ENCODE measurements around the gene EMC9.

EMC9 gene, protein sequence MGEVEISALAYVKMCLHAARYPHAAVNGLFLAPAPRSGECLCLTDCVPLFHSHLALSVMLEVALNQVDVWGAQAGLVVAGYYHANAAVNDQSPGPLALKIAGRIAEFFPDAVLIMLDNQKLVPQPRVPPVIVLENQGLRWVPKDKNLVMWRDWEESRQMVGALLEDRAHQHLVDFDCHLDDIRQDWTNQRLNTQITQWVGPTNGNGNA

DNA sequence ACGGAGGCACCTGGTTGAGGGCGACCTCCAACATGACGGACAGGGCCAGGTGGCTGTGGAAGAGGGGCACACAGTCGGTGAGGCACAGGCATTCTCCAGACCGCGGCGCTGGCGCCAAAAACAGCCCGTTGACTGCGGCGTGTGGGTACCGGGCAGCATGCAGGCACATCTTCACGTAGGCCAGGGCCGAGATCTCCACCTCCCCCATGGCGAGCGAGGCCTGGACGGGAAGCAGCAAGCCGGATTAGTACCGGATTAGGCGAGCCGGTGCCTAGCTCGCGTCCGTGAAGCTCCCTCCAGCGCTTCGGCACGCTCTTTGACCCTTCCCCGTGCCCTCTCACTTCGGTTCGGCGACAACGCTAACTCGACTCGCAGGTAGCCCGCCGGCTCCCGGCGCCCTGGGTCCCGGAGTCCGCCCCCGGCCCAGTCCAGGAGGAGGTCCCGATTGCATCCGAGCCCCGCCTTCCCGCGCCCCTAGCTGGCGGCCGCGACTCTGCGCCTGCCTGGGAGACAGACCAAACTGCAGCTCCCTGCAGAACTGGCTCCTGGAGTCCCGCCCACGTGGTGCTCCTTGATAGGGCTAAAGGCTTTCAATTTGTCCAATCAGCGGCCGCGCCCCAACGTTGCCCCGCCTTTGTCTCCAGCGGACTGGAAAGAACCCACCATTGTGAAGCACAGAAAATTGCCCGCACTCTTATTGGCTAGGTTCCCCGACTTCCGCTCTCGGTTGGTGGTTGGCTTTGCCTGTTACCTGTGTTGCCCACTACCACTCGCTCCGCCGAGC, at the start of gene EMC9:
TSS of gene EMC9 (minus strand) at position 495 of the 784 bp plus-strand sequence. CDS start at position 208, 287 bp downstream.
- DNase-seq = peak; percentile 99

DNA sequence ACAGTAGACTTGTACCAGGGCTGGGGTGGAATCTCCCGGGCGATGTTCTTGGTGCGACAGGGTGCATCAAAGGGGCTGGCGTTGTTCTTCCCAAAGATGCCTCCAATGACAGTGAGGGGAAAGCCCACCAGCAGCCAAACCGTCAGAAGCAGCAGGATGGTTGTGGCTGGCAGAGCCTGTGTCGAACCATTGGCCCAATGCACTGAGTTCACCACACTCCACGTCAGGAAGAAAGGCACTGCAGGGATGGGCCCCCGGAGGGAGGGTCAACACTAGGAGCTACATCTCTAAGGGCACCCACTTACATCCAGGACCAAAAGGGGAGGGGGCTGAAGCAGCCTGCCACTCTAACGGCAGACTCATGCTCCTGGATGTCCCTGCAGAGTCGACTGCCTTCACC, 49.0 kb upstream of the EMC9 start:
- no peak for DNase-seq

DNA sequence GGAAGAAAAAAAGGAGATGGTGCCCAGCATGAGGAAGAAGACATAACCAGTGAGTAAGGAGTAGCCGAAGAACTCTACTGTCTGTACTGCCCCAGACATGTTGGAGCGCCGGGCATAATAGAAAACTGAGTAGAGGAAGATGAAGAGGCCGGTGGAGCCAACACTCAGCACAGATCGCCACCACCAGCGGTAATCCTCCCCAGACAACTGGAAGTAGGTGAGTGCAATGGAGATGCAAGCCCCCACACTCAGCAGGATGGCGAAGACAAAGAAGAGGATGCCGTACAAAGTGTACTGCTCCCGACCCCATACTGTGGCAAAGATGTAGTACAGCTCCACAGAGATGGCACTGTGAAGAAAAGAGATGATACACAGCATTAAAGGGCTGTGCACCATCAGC, 48.1 kb upstream of the EMC9 start:
- DNase-seq = no peak

DNA sequence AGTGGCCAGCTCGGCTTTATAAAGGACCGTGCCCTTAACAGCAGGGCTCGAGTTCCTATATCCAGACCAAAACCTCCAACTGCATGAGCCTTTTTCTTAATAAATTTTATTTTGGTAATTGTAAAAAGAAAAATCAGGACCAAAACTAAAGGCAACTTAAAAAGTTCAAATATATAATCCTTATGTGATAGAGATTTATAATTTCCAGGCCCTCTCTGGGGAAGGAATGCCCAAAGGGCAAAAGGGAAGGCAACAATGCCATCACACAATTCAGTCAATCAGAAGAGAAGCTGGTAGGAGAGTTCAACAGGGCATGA, 47.6 kb upstream of the EMC9 start:
- no peak for DNase-seq

DNA sequence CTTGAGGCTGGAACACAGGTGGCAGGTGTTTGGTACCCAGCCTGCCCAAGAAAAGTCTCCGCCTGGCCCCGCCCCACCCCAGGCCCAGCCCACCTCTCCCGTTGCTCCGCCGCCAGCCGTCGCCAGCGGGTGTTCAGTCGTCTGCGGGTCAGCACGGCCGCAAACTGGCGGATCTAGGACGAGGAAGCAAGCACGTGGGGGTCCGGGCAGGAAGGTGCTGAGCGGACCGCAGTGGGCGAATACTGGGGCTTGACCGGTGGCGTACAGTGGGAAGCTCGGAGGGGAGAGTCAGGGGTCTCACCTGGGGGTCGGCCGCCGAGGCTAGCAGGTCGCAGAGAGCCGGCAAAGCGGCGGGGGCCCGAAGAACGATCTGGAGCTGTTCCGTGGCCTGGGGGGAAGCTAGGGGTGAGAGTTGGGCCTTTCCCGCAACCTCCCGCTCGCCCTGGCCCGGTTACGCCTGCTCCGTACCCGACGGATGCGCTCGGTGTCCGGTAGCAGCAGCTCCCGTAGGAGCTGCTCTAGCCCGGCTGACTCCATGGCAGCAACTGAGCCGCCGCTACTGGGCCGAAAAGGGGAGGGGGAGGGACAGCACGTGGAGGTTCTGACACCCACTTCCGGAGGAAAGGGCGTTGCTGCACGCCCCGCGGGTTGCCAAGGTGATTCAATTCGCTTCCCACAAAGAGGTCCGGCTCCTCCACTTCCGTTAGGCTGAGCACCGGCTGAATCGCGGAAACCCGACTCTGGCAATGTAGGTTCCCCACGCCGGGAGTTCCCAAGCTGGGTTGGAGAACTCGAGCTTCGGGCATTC, 47.1 kb upstream of the EMC9 start, which contains the start of gene IPO4:
TSS of gene IPO4 (minus strand) at position 566 of the 808 bp plus-strand sequence. CDS start at position 537, 29 bp downstream.
- peak; percentile 96 for DNase-seq

DNA sequence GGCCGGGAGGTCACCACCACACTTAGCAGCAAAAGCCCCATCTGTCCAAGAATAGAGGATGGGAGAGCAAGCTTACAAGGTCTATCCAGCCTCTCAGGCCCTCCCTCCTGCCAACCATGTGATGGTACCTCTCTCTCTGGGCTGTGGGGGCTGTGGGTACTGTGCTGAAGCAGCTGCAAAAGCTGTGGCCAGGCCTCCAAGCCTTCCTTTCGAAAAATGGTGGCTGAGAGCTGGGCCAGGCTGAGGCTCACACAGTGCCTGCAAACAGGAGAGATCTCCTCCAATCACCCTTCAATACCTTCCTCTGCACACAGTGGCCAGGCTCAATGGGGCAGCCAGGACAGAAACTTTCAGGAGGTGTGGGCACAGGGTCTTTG, 46.1 kb upstream of the EMC9 start:
- no peak for DNase-seq

DNA sequence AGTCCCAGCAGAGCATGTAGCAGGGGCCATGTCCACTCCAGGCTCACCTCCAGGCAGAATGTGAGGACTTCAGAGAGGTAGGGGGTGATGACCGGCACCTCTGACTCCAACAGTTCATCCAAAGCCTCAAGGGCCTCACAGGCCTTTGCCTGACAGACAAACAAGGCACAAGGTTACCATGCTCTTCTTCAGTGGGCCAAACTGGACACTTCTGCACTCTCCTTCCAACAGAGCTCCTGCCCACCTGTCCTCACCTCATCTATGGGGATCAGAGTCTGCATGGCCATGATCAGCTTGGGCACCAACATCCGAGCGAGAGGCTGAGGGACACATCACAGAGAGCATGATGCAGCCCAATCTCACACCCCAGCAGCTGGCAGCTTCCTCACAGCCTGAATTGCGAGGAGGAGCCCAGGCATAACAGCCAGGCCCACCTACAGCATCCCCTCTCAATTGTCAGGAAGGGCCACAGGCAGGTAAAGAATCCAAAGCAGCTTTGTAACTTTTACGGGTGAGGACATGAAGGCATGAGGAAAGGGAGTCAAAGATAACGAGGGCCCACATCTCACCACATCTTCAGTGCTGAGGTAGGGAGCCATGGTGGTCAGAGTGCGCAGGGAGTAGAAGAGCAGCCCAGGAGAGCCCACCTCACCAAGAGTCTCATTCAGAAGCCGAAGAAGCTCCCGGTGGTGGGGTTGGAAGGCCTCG, 45.6 kb upstream of the EMC9 start:
- DNase-seq = no peak

DNA sequence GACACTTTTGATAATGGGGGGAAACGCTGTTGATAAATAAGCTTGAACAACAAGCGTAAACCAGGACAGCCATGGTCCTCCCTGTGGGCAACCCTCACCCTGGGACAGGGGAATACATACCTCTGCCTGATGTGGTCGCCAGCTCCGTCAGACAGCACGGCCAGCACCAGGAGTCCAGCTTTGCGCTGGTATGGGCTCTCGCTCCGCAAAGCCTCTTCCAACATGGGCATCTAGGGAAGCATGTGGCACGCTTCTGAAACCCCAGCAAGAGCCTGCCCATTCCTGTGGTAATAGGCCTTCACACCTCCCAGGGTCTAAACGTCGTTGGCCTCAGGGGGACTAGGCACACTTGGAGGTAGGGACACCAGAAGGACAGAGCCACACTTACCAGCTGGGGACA, 44.4 kb upstream of the EMC9 start:
- DNase-seq = no peak

DNA sequence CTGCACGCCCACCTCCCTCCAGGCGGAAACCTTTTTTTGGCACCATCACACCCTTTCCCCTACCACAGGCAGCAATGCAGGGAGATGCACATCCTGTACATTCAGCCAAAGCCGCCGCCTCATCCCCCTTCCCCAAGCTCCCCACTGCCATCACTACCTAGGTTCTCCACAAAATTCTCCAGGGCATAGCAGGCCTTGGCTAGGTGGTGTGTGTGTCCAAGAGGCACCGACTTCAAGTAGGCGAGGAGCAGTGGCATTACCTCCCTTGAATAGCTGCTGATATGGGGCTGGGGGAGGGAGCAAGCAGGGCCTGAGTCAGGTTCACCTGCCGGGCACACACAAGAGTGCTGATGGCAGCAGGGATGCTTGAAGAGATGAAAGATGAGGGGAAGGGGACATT, 43.6 kb upstream of the EMC9 start:
- no peak for DNase-seq

DNA sequence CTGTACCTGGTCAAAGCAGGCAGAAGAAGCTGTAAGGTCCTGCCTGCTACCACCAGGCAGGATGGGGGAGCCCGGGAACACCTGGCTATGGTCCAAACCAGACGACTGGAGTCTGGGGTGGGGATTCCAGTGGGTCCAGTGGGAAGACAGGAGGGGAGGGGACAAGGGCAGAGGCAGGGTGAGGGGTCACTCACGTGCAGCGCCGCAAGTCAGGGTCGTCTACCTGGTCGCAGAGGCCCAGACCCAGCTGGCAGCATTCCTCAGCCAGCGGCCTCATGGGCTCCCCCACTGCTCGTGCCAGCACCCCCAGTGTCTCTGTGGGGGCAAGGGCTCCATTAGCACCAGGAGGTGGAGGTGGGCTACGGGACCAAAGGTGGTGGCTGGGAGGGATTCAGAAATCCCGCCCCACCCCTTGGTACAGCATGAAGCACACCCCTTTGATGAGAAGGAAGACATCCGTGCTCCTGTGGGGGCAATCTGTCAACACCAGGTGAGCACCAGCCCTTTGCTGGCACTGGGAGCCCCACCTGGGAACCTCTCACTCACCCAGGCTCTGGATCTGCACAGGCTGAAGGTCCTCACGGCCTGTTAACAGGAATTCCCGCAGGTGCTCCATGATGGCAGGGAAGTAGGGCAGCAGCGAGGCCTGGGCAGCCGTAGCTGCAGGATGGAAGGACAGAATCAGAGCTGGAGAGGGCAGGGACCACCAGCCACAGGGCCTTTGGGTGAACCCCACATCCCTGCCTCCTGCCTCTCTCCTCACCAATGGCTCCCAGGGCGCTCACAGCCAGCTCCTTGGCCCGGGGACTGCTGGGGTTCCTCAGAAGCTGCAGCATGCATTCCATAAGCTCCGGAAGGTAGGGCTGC, 42.9 kb upstream of the EMC9 start:
- DNase-seq = no peak

DNA sequence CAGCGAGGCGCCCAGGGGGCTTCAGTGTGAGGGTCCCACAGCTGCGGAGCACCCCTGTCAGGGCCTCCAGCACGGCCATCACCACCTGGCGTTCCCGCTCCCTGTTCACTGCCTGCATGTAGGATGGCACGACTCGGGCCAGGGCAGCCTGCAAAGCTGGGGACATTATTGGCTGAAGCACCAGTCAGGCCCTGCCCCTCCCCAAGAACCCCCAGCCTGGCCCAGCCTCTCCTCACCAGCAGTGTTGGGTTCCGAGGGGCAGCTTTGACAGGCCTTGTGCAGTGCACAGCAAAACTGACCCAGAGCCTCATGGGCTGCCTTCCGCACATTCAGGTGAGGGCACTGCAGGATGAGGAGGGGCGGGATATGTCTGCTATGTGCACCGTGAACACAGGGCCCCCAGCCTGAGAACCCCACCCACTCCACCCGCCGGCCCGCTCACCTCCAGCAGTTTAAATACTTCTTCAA, 41.7 kb upstream of the EMC9 start:
- DNase-seq = no peak

DNA sequence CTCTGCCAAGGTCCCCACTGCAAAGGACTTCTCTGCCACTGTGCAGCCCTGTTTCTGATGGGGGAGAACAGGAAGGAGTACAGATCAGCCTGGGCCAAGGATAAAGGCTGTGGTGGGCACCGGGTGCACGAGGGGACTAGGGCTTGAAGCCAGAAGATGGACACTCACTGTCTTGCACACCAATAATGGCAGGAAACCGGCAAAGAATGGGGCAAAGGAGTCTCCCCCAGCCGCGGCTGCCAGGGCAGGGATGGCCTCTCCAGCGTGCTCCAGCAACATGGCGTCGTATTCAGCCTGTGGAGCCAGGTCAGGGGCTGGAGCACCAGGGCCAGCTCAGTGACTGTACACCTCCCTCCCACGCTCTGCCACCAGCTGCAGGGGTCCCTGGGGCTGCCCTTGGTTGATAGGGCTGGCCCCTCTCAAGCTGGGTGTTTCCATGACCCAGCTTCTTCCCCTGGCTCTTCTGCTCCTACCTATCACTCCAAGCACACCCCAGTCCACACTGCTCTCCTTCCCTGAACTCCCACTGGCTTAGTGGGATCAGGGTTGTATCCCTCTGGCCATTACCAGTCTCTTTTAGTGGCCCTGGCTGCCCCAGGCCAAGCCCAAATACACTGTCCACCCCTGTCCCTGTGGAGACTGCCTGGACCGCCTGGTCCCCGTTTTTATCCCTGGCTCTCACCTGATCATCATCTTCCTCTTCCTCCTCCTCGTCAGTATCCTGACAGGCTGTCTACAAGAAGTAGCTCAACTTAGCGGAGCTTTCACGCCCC, 40.9 kb upstream of the EMC9 start:
- DNase-seq = no peak

DNA sequence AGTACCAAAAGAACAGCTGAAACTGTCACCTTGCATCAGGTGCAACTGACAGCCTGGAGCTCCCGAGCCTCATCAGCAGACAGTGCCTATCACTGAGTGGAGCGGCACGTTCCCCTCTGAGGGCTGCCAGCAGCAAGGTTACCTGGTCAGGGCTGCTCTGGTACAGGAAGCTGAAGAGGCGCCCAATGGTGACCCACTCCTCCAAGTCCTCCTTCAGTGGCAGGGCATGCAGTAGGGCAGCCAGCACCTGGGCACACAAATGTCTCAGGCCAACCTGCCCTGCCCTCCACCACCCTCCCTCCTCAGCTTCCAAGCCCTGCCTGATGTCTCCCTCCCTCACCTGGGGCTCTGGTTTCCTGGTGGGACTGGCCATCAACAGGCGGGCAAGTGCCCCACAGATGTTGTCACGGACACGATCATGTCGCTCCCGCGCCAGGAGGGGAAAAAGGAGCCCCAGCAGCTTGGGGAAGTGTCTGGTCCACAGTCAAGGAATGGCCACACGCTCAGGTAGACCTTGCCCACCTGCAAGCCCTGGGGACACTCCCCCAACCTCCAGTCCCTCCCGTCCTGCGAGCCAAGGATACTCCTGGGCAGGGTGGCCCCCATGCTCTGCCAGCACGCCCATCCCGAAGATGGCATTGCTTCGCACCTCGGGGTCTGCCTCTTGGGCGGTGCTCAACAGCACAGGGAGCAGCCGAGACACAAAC, 40.1 kb upstream of the EMC9 start:
- no peak for DNase-seq

DNA sequence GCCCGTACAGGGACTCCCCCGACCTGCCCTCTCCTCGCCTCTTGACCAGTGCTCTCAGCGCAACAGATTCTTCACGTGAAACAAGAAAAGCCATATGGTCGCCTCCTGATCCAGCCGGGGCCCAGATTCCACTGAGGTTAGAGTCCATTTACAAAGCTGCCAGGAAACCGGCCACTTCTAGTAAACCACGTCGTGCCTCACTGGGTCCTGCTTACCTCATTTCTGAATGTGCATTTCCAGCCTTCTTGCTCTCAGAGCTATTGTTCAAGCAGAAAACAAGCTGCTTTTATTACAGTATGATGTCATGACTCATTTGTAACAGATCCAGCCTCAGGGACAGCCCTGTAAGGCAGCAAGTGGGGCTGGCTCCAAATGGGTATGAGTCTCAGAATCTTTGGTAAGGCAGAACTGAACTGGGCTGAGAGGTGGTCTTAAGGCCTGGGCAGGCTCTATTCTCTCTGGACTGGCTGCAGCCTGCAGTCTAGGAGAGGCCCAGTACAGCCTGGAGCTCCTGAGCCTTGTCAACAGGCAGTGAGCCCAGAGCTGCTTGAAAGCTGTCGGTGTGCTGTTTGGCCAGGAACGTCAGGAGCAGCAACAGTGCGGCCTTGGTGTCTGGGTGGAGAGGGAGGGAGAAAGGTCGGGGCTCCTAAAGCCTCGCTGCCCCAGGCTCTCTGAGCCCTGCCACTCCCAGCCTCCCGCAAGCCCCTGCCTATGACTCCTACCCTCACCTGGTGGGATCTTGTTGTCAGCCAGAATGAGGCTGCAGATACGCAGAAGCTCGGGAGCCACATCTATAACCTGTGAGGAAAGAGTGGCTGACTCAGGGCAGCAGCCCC, 38.8 kb upstream of the EMC9 start:
- DNase-seq = no peak

DNA sequence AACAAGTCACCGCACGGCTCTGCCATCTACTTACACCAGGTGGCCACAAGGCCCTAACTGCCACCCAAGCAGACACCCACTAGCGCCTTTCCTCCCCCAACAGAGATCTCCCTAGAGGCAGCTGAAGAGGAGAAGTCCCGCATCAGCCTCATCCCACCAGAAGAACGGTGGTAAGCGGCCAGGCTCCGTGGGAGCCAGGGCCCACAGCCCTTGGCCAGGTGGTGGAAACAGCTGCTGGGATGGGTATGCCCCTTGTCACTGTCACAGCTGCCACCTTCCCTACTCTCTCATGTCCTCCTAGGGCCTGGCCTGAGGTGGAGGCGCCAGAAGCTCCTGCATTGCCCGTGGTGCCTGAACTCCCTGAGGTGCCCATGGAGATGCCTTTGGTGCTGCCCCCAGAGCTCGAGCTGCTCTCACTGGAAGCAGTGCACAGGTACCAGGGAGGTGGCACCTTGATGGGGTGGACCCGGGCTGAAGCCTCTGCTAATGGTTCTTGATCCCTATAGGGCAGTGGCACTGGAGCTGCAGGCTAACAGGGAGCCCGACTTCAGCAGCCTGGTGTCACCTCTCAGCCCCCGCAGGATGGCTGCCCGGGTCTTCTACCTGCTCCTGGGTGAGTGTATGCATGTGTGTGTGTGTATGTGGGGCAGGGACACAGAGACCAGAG, 38.0 kb upstream of the EMC9 start:
- DNase-seq = no peak

DNA sequence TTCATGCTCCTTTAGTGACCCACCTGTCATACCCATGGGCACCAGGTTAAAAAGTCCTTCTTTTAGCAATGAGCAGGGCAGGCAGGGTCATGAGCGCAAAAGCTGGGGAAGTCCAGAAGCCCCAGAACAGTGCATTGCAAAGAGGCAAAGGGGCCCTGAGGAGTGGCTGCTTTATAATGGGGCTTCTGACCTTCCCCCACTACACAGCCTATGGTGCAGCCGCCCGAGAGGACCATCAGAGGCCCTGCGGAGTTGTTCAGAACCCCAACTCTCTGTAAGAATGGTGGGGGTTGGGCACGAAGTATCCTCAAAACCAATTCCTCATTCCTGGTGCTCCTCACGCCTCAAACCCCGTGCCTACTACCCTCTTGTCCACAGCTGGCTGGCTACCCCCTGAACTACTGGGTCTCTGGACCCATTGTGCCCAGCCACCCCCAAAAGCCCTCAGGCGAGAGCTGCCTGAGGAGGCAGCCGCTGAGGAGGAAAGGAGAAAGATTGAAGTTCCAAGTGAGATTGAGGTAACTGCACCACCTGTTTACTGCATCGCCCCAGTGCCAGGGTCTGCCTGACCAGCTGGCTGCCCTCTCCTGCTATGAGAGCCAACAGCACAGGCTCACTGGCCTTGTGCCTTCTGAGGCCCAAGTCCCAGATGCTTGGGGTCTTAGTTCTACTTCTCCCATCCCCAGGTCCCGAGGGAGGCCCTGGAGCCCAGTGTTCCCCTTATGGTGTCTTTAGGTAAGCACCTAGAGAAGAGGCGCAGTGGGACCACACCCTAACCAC, 37.2 kb upstream of the EMC9 start:
- no peak for DNase-seq

DNA sequence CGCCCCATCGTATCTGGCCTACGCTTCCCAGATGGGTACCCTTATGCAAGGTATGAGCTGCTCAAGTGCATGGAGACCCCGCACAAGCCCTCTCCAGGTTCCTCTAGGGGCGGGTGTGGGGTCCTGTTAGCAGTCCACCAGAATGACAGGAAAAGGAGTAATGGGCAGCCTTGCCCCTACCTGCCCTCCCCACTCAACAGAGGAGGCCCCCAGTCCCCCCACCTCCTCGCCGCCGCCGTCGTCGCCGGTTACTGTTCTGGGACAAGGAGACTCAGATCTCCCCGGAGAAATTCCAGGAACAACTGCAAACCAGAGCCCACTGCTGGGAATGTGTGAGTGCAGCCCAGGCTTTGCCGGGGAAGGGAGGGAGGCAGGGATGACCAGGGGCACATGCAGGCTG, 36.5 kb upstream of the EMC9 start:
- no peak for DNase-seq
